ENCODE results near the gene UBE2N.

DNA sequence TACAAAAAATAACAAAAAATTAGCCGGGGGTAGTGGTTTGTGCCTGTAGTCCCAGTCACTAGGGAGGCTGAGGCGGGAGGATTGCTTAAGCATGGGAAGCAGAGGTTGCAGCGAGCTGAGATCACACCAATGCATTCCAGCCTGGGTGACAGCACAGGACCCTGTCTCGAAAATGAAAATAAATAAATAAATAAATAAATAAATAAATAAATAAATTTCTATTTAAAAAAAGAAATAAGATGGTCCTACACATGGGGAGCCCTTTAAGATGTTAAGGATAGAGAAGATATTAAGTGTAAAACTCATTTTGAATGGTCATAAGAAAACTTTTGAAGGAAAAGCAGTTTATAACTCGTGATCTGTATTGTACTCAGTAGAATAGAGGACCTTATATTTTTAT lies 17.4 kb upstream of the UBE2N start:
- TF ChIP-seq EZH2 (IDR thresholded peaks at IDR 0.05) (no peak), EZH2phosphoT487 (IDR thresholded peaks at IDR 0.05) (no peak)
- TF ChIP-seq, protein P1, sequence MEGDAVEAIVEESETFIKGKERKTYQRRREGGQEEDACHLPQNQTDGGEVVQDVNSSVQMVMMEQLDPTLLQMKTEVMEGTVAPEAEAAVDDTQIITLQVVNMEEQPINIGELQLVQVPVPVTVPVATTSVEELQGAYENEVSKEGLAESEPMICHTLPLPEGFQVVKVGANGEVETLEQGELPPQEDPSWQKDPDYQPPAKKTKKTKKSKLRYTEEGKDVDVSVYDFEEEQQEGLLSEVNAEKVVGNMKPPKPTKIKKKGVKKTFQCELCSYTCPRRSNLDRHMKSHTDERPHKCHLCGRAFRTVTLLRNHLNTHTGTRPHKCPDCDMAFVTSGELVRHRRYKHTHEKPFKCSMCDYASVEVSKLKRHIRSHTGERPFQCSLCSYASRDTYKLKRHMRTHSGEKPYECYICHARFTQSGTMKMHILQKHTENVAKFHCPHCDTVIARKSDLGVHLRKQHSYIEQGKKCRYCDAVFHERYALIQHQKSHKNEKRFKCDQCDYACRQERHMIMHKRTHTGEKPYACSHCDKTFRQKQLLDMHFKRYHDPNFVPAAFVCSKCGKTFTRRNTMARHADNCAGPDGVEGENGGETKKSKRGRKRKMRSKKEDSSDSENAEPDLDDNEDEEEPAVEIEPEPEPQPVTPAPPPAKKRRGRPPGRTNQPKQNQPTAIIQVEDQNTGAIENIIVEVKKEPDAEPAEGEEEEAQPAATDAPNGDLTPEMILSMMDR (IDR thresholded peaks at IDR 0.05): no peak
